GM12874 (cell line): ENCODE measurements around the gene GREB1L.

Experiments
- CTCF ChIP-seq: IDR thresholded peaks from 2 replicates; pipeline ENCODE4 v1.5.1; 2011; ENCODE audit warnings: low read depth, mild to moderate bottlenecking, control low read depth, low read length, moderate library complexity; ENCODE audit not compliant: insufficient read depth

The GREB1L gene

GRCh38 chr18:21369146-21369545 is 127.1 kb downstream of the GREB1L start:
- TF ChIP-seq CTCF = no peak

GRCh38 chr18:21383031-21383430 is 141.0 kb downstream of the GREB1L start:
- TF ChIP-seq CTCF = no peak

- no peak for TF ChIP-seq CTCF
These were observed 144.7 kb downstream of the GREB1L start for GRCh38 chr18:21386523-21387240.

GRCh38 chr18:21387886-21388285 is 145.9 kb downstream of the GREB1L start:
- TF ChIP-seq CTCF = no peak

GRCh38 chr18:21389283-21389682 is 147.3 kb downstream of the GREB1L start:
- no peak for TF ChIP-seq CTCF

GRCh38 chr18:21389903-21390302 is 147.9 kb downstream of the GREB1L start:
- TF ChIP-seq CTCF = no peak

- no peak for TF ChIP-seq CTCF
These were observed 149.1 kb downstream of the GREB1L start for GRCh38 chr18:21391074-21391673.
